SU-DHL-6 (cell line): ENCODE data around the gene SHC3.

Source experiments
- H2AFZ ChIP-seq: fragments of 200-600 bp; sonication (generic); 2 replicates; pipeline ENCODE4 v1.6.1; 2014; ENCODE audit warnings: low read depth, mild to moderate bottlenecking, moderate library complexity, mixed read lengths, antibody characterized with exemption, low read length; ENCODE audit not compliant: severe bottlenecking
- H3F3A ChIP-seq: fragments of 200-600 bp; shearing (Covaris generic); 2 replicates; pipeline ENCODE4 v1.6.0; 2016; ENCODE audit warnings: antibody characterized with exemption, mild to moderate bottlenecking; ENCODE audit not compliant: insufficient read depth
- H3K27ac ChIP-seq: fragments of 200-600 bp; sonication (generic); 2 replicates; pipeline ENCODE4 v1.5.1; 2016; ENCODE audit warnings: low read depth, mild to moderate bottlenecking, low read length, moderate library complexity, mixed read lengths
- H3K27me3 ChIP-seq: fragments of 200-600 bp; sonication (generic), shearing (Covaris generic); 2 replicates; pipeline ENCODE4 v1.6.0; 2014; ENCODE audit warnings: mild to moderate bottlenecking, low read length
- H3K36me3 ChIP-seq: fragments of 200-600 bp; sonication (generic); 2 replicates; pipeline ENCODE4 v1.6.1; 2014; ENCODE audit warnings: mild to moderate bottlenecking, low read length, mixed read lengths
- H3K4me2 ChIP-seq: fragments of 300-600, 200-600 bp; shearing (Covaris generic), sonication (generic); 2 replicates; pipeline ENCODE4 v1.6.0; 2014; ENCODE audit warnings: low read length, low read depth, mild to moderate bottlenecking; ENCODE audit not compliant: poor library complexity, severe bottlenecking
- H3K4me3 ChIP-seq: fragments of 200-600 bp; sonication (generic); 2 replicates; pipeline ENCODE4 v1.5.1; 2014; ENCODE audit warnings: antibody characterized with exemption, low read length, mild to moderate bottlenecking, mixed read lengths; ENCODE audit not compliant: insufficient read depth, poor library complexity, severe bottlenecking
- H3K79me2 ChIP-seq: fragments of 200-600 bp; sonication (generic); 2 replicates; pipeline ENCODE4 v1.6.1; 2014; ENCODE audit warnings: mild to moderate bottlenecking, low read length, moderate library complexity; ENCODE audit not compliant: insufficient read depth
- H3K9ac ChIP-seq: fragments of 200-600 bp; sonication (generic); 2 replicates; pipeline ENCODE4 v1.7.0; 2014; ENCODE audit warnings: mild to moderate bottlenecking, low read length
- H3K9me2 ChIP-seq: fragments of 200-600 bp; sonication (generic); replicated peaks from 2 replicates; pipeline ENCODE4 v1.6.1; 2014; ENCODE audit warnings: low read length; ENCODE audit not compliant: insufficient read depth
- H3K9me3 ChIP-seq: fragments of 200-600 bp; sonication (generic); 2 replicates; pipeline ENCODE4 v1.6.1; 2014; ENCODE audit warnings: low read length, mixed read lengths; ENCODE audit not compliant: insufficient read depth
- H4K20me1 ChIP-seq: fragments of 200-600 bp; sonication (generic); 2 replicates; pipeline ENCODE4 v1.6.1; 2014; ENCODE audit warnings: low read depth, mild to moderate bottlenecking, antibody characterized with exemption, low read length, moderate library complexity, mixed read lengths
- EZH2phosphoT487 ChIP-seq: fragments of 200-600 bp; sonication (generic), shearing (Covaris generic); conservative IDR thresholded peaks from 2 replicates; pipeline ENCODE4 v1.6.1; 2018; ENCODE audit warnings: mild to moderate bottlenecking, antibody characterized with exemption, low read length, moderate library complexity, mixed read lengths
- TF ChIP-seq, protein P1 (sequence below): fragments of 200-600 bp; sonication (generic); IDR thresholded peaks from one replicate; pipeline ENCODE4 v1.5.1; 2017; ENCODE audit warnings: antibody characterized with exemption, mild to moderate bottlenecking, low read length, moderate library complexity; ENCODE audit not compliant: insufficient read depth, poor library complexity, severe bottlenecking

Gene SHC3

DNA sequence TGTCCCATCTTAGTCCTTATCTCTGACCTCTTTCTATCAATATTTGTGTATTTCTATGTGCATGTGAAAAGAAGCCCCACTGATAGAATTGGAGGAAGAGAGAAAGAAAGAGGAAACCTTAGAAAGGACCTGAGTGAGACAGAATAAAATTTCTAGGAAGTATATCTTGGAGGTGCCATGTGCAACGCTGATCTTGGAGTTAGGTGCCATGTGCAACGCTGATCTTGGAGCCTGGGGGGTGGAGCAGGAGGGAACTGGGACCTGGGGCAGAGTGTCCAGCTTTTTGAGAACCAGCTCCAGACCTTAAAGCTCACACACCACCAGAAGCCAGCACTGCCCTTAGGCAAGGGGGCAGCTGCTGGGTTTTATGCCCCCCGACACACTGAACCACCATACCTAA, 89.4 kb downstream of the SHC3 start:
- Histone ChIP-seq H3F3A (no peaks in the 10 kb centered on the region), H3K9ac (no peak overlapping the region), H3K27me3 (no peaks in the 10 kb centered on the region), H4K20me1 (no peaks in the 10 kb centered on the region), H3K79me2 (no peaks in the 10 kb centered on the region), H2AFZ (no peak overlapping the region), H3K4me2 (no peak overlapping the region), H3K4me3 (no peak overlapping the region), H3K9me2 (no peaks in the 10 kb centered on the region), H3K27ac (no peak overlapping the region), H3K36me3 (no peaks in the 10 kb centered on the region), H3K9me3 (no peaks in the 10 kb centered on the region)
- TF ChIP-seq EZH2phosphoT487: no peak
- TF ChIP-seq, protein P1, sequence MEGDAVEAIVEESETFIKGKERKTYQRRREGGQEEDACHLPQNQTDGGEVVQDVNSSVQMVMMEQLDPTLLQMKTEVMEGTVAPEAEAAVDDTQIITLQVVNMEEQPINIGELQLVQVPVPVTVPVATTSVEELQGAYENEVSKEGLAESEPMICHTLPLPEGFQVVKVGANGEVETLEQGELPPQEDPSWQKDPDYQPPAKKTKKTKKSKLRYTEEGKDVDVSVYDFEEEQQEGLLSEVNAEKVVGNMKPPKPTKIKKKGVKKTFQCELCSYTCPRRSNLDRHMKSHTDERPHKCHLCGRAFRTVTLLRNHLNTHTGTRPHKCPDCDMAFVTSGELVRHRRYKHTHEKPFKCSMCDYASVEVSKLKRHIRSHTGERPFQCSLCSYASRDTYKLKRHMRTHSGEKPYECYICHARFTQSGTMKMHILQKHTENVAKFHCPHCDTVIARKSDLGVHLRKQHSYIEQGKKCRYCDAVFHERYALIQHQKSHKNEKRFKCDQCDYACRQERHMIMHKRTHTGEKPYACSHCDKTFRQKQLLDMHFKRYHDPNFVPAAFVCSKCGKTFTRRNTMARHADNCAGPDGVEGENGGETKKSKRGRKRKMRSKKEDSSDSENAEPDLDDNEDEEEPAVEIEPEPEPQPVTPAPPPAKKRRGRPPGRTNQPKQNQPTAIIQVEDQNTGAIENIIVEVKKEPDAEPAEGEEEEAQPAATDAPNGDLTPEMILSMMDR: no peak

DNA sequence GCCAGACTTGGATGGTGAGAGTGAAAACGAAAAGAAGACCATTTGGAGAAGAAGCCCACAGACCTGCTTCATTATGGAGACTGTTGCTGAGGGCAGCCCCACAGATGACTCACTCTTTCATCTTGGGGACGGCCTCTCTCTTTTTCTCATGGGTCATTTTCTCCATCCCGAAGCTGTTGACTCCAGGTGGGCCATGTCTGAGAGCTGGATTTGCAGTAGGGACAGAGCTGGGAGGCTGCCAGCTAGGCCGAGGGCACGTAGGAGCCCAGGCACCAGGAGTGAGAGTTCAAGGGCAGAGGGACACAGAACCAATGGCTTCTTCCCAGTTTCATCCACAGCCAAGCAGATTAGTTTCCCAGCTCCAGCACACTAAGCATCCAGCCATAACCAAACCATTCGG, 95.0 kb downstream of the SHC3 start:
- Histone ChIP-seq H3F3A (no peaks in the 10 kb centered on the region), H3K9me3 (0 out of 2 replicates have a peak, but pooled peaks cover 7% of the 10 kb centered on the region), H3K27me3 (no peaks in the 10 kb centered on the region), H3K9ac (no peak overlapping the region), H3K9me2 (no peaks in the 10 kb centered on the region), H3K27ac (no peak overlapping the region), H3K4me3 (no peak overlapping the region), H3K36me3 (no peaks in the 10 kb centered on the region), H3K4me2 (no peak overlapping the region), H2AFZ (no peak overlapping the region), H3K79me2 (no peaks in the 10 kb centered on the region), H4K20me1 (no peaks in the 10 kb centered on the region)
- TF ChIP-seq, protein P1: no peak
- no peak for TF ChIP-seq EZH2phosphoT487

- Histone ChIP-seq H3K36me3 (no peaks in the 10 kb centered on the region), H3K9me3 (0 out of 2 replicates have a peak, but pooled peaks cover 7% of the 10 kb centered on the region), H3K4me2 (no peak overlapping the region), H3F3A (no peaks in the 10 kb centered on the region), H2AFZ (no peak overlapping the region), H4K20me1 (no peaks in the 10 kb centered on the region), H3K79me2 (no peaks in the 10 kb centered on the region), H3K9ac (no peak overlapping the region), H3K27ac (no peak overlapping the region), H3K9me2 (no peaks in the 10 kb centered on the region), H3K27me3 (no peaks in the 10 kb centered on the region), H3K4me3 (no peak overlapping the region)
- TF ChIP-seq, protein P1: no peak
- TF ChIP-seq EZH2phosphoT487: no peak
These were observed 98.4 kb downstream of the SHC3 start for GRCh38 chr9:89080193-89080592.
